GM19438 (cell line): Measurements from ENCODE around the gene KIF3A.

Experiments
- ATAC-seq: cut with Tn5 transposase; IDR thresholded peaks from one replicate; pipeline ENCODE4 v1.9.1; 2021; ENCODE audit warnings: low read depth; ENCODE audit not compliant: unreplicated experiment

The KIF3A gene

DNA sequence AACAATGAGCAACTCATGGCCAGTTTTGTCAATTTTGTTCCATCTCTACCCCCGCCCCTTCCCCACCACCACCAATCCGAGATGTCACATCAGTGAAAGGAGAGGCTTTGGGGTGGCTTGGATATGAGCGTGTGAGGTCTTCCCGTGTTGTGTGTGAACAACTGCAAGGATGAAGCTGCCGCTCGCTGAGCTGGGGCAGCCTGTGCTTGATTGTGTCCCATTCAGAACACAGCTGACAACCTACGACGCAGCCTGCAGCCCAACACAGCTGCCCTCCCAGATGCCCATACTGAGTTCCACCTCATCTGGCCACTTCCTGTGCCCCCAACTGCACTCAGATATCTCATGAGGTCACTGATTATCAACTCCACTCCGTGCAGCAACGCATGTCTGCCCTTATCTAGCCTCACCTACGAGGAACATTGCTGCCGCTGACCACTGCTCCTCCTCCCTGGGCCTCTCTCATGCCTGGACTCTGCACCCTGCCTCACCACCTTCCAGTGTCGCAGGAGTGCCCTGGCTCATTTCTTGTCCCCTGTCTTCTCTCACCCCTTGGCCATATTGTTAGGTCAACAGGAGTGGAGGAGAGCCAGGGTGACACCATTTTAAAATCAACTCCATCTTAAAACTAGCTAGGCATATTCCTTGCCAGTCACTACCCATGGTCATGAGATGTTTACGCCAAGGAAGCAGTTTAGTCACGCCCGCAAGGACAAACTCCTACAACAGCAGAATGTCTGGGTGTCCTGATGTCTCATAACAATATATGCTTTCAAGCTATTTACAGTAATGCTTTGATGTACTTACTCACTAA lies 70.8 kb downstream of the KIF3A start:
- ATAC-seq: no peak

GRCh38 chr5:132665574-132666080 lies 71.7 kb downstream of the KIF3A start:
- no peak for ATAC-seq

DNA sequence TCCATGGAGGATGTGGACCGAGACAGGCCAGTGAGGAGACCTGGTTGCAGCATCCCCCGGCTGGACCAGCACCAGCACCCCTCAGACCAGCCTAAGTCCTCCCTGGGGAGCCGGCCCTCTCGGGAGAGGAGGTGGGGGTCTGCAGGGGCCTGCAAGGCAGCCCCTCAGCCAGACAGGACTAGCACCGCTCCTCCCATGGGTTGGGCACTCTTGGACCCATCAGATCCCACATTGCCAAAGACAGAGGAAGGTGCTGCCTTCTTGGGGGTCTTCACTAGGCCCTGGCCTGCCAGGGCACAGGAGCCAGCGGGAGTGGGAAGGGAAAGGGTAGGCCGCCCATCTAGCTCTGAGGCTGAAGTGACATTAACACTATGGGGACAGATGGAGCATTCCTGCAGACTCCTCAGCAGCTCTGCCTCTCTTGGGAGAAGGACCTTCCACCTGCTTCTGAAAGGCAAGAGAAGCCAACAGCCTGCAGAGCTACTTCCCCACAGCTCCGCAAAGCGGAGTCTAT lies 72.6 kb downstream of the KIF3A start:
- no peak for ATAC-seq

- ATAC-seq: peak; percentile 21
Measured at GRCh38 chr5:132663771-132664695, 73.3 kb downstream of the KIF3A start.

- peak; percentile 67 for ATAC-seq
Measured at GRCh38 chr5:132662925-132663770, 74.2 kb downstream of the KIF3A start.

GRCh38 chr5:132662004-132662401 lies 75.3 kb downstream of the KIF3A start:
- no peak for ATAC-seq

DNA sequence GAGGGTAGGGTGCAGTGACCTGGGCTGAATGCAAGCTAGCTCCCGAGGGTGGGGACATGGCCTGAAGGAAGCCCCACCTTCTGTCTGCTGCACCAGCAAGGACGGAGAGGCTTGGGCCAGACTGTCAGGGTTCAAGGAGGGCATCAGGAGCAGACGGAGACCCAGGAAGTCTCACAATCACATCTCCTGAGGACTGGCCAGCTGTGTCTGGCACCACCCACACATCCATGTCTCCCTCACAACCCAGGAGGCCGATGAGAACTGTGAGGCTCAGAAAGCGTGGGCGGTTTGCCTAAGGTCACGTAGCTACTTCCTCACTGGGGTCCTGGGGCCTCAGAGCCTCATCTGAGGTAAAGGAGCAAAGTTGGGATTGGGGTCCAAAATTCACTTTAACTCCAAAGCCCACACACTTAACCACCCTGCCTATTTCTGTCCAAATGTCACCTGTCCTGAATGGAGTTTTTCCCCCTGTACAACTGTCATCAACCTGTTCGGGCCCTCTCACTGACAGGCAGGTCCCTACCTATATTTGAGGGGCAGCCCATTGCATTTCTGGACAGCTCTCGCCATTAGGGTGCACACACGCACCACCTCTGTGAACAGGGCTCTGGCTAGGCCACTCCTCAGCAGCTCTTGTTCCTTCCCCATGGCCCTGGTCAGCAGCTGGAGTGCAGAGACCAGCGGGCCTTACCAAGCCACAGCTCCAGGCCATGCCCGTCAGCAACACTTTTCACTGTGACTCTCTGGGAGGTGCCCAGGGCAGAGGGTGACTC lies 75.9 kb downstream of the KIF3A start:
- no peak for ATAC-seq

DNA sequence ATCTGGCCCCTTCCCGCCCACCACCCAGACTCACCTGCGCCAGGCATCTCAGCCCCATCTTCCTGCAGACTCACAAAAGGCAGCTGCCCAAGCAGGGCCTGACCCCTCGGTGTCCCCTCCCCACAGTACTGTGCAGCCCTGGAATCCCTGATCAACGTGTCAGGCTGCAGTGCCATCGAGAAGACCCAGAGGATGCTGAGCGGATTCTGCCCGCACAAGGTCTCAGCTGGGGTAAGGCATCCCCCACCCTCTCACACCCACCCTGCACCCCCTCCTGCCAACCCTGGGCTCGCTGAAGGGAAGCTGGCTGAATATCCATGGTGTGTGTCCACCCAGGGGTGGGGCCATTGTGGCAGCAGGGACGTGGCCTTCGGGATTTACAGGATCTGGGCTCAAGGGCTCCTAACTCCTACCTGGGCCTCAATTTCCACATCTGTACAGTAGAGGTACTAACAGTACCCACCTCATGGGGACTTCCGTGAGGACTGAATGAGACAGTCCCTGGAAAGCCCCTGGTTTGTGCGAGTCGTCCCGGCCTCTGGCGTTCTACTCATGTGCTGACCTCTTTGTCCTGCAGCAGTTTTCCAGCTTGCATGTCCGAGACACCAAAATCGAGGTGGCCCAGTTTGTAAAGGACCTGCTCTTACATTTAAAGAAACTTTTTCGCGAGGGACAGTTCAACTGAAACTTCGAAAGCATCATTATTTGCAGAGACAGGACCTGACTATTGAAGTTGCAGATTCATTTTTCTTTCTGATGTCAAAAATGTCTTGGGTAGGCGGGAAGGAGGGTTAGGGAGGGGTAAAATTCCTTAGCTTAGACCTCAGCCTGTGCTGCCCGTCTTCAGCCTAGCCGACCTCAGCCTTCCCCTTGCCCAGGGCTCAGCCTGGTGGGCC lies 77.5 kb downstream of the KIF3A start:
- no peak for ATAC-seq

- no peak for ATAC-seq
Measured at GRCh38 chr5:132658381-132659302, 78.7 kb downstream of the KIF3A start.

GRCh38 chr5:132657676-132658380 lies 79.5 kb downstream of the KIF3A start, which contains the start of gene IL13:
Gene IL13, plus strand, starts transcription at chr5:132658173. Its CDS starts 14 bp downstream, at chr5:132658187.
- ATAC-seq: no peak

GRCh38 chr5:132656774-132657355 lies 80.5 kb downstream of the KIF3A start:
- ATAC-seq: no peak

DNA sequence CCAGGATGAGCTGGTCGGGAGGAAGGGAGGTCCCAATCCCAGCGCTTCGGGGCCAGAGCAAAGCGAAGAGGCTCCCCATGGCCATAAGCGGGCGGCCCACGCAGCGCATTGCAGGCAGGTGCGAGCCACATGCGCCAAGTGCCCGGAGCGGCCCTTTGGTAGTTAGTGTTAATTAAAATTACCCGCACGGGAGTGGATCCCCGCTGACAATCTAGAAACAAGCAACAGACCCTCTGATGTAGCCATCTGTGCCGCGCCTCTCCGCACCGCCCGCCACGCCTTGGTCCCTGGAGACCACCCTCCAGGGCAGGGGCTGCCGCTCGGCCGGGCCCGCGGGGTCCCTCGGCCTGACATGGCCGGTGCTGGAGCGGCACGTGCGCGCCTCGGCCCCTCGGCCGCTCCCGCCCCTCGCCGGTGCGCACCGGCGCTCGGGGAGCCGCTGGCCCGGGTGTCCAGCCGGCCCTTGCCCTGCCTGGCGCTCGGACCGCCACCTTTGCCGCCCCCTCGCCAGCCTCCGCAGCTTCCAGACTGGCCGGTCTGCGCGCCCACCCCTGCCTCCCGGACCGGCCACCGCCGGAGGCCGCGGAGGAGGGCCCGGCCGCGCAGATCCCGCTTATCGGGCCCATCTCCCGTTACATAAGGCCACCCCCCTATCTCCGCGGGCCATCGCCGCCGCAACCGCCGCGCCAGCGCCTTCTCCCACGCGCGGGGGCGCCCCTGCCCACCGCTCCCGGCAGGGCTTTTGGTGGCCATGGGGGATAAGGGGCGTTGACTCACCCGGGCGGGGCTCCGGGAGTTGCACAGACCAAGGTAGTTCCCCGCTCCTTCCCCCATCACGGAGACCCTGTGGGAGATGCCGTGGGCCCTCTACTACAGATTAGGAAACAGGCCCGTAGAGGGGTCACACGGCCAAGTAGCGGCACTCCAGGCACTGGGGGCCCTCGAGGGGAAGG lies 81.2 kb downstream of the KIF3A start:
- no peak for ATAC-seq

DNA sequence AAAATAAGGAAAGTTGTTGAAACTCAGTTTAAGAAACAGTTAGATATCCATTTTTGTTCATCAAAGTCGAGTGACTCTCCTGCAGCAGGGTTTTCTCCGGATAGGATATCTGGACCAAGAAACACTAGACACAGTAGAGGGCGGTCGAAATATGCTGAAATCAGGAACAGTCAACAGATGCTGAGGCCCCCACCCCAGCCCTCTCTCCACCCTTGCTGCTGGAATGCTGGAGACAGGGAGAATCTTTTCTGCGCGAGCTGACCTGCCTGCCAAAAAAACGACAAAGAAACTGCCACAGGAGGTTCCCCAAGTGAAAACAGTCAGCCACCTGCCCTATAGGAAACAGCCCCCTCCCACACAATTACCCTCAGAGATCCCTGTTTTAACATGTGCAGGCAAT lies 83.6 kb downstream of the KIF3A start:
- ATAC-seq: no peak

DNA sequence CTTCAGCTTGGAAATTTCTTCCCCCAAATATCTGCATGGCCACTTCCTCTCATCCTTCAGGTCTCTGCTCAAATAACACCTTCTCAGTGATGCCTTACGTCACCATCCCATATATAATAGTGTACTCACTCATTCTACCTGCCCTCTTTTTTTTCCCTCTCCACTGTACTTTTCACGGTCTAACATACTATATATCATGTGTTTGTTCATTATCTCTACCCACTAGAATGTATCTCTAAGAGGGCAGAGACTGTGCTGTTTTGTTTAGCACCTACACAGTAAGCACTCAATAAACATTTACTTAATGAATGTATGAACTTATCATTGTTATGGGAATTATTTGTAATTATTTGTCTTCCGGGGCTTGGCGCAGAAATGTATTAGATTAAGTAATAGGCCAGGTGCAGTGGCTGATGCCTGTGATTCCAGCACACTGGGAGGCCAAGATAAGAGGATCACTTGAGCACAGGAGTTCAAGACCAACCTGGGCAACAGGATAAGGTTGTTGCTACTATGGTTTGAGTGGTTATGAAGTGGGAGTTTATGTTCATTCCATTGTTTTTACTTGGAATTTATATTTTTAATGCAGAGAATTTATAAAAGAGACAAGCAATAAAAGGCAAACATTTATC lies 85.4 kb downstream of the KIF3A start:
- no peak for ATAC-seq

GRCh38 chr5:132648355-132648754 lies 89.0 kb downstream of the KIF3A start:
- ATAC-seq: no peak
